PC-3 (cell line): ENCODE data around the gene FAM228B.

Source experiments
- CTCF ChIP-seq: fragments of 300-600 bp; sonication (generic); conservative IDR thresholded peaks from 2 replicates; pipeline ENCODE4 v1.5.1; 2017; ENCODE audit warnings: antibody characterized with exemption, low read depth, mild to moderate bottlenecking, low read length
- EZH2 ChIP-seq: fragments of 300-600 bp; sonication (generic); IDR thresholded peaks from one replicate; pipeline ENCODE4 v1.6.1; 2017; ENCODE audit warnings: antibody characterized with exemption, mild to moderate bottlenecking, low read length; ENCODE audit not compliant: unreplicated experiment
- EZH2phosphoT487 ChIP-seq: fragments of 300-600 bp; sonication (generic); IDR thresholded peaks from 2 replicates; pipeline ENCODE4 v1.6.1; 2018; ENCODE audit warnings: mild to moderate bottlenecking, antibody characterized with exemption, low read length, borderline replicate concordance

GRCh38 chr2:24210106-24210455, 86.8 kb downstream of the FAM228B start:
- TF ChIP-seq EZH2 (no peak), CTCF (no peak), EZH2phosphoT487 (no peak)
